Measurements from ENCODE around the gene PORCN.
"Not testable (repeated sequence)": the region's sequence is repeated elsewhere in the genome, so short reads cannot be mapped to it uniquely, and the experiment has no call there.

Gene PORCN

DNA sequence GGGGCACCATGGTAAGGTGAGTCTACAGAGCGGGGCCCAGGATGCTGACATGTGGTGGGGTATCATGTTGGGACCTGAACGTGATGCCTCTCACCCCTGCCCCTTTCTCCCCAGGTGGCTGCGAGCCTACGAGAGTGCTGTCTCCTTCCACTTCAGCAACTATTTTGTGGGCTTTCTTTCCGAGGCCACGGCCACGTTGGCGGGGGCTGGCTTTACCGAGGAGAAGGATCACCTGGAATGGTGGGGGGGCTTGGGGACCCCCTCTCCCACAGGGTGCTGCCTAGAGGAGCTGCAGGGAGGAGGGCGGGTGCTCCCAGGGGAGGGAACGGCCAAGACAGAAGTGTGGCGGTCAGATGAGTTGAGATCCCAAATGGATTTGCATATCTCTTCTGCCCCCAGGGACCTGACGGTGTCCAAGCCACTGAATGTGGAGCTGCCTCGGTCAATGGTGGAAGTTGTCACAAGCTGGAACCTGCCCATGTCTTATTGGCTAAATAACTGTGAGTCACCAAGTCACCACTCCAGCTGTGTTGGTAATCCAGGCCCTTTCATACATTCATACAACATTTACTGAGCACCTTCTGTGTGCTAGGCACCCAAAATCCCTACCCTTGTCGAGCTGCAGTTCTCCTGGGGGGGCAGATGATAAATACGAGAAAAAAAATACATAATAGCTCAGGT lies 5.5 kb downstream of the PORCN start:
- no peak overlapping the region for H3K4me3 Mint-ChIP-seq
- no peak for ATAC-seq
- H3K9me3 Mint-ChIP-seq, result no peaks in the 10 kb centered on the region
- peaks cover 17% of the 10 kb centered on the region for H3K36me3 Mint-ChIP-seq
- peaks cover 38% of the 10 kb centered on the region for H3K4me1 Mint-ChIP-seq
- no peak for DNase-seq (ENCODE audit: low spot score in 2 of 2)
- peak overlapping the region; percentile 40 for H3K27ac Mint-ChIP-seq

- H3K4me3 Mint-ChIP-seq, result no peak overlapping the region
- H3K36me3 Mint-ChIP-seq, result peaks cover 17% of the 10 kb centered on the region
- H3K9me3 Mint-ChIP-seq, result no peaks in the 10 kb centered on the region
- peak overlapping the region; percentile 40 for H3K27ac Mint-ChIP-seq
- no peak for DNase-seq (ENCODE audit: low spot score in 2 of 2)
- peaks cover 31% of the 10 kb centered on the region for H3K4me1 Mint-ChIP-seq
- ATAC-seq, result no peak
These were observed 6.2 kb downstream of the PORCN start for GRCh38 chrX:48514868-48515460.

DNA sequence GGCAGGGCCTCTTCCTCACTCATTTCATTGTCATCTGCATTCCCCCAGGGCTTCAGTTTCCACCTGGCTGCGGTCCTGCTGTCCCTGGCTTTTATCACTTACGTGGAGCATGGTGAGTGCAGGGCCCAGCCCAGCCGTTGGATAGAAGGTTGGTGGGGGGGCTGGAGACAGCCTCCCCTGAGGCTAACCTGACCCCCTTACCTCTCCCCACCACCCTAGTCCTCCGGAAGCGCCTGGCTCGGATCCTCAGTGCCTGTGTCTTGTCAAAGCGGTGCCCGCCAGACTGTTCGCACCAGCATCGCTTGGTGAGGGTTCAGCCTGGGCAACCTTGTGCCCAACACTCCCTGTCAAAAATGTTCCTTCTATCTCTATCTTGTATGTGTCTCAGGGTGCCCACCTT lies 7.0 kb downstream of the PORCN start:
- DNase-seq (ENCODE audit: low spot score in 2 of 2), result no peak
- H3K4me3 Mint-ChIP-seq, result no peak overlapping the region
- H3K27ac Mint-ChIP-seq, result no peak overlapping the region
- no peak for ATAC-seq
- H3K9me3 Mint-ChIP-seq, result no peaks in the 10 kb centered on the region
- peaks cover 16% of the 10 kb centered on the region for H3K36me3 Mint-ChIP-seq
- H3K4me1 Mint-ChIP-seq, result peaks cover 30% of the 10 kb centered on the region

DNA sequence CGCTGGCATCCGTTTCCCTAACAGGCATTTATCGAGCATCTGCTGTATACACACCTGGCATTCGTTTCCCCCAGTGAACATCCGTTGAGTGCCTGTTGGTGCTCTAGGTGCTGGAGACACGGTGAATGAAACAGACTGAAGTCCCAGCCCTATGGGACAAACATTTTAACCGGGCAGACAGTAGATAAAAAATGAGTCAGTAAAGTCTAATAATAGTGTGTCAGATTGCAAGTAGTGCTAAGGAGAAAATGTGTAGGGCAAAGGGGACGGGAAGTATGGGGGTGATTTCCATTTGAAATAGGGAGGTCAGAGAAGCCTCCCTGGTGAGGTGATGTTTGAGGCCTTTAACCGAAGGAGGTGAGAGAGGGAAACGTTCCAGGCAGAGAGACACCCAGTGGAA lies 7.5 kb downstream of the PORCN start:
- Mint-ChIP-seq H3K4me3 (no peak overlapping the region), H3K27ac (no peak overlapping the region), H3K9me3 (no peaks in the 10 kb centered on the region), H3K36me3 (peaks cover 17% of the 10 kb centered on the region), H3K4me1 (peaks cover 30% of the 10 kb centered on the region)
- no peak for DNase-seq (ENCODE audit: low spot score in 2 of 2)
- no peak for ATAC-seq

GRCh38 chrX:48516987-48517386 lies 8.2 kb downstream of the PORCN start:
- peaks cover 24% of the 10 kb centered on the region for H3K36me3 Mint-ChIP-seq
- H3K27ac Mint-ChIP-seq, result peak overlapping the region; percentile 69
- peaks cover 27% of the 10 kb centered on the region for H3K4me1 Mint-ChIP-seq
- H3K4me3 Mint-ChIP-seq, result no peak overlapping the region
- no peak for DNase-seq (ENCODE audit: low spot score in 2 of 2)
- no peaks in the 10 kb centered on the region for H3K9me3 Mint-ChIP-seq
- ATAC-seq, result no peak

- H3K27ac Mint-ChIP-seq; DNase-seq (ENCODE audit: low spot score in 2 of 2); H3K4me3 Mint-ChIP-seq; H3K9me3 Mint-ChIP-seq; ATAC-seq: not testable (repeated sequence)
- peaks cover 23% of the 10 kb centered on the region for H3K4me1 Mint-ChIP-seq
- H3K36me3 Mint-ChIP-seq, result peaks cover 47% of the 10 kb centered on the region
These were observed 10.7 kb downstream of the PORCN start for GRCh38 chrX:48519481-48519880.

GRCh38 chrX:48520455-48520854 lies 11.7 kb downstream of the PORCN start:
- DNase-seq (ENCODE audit: low spot score in 2 of 2) (peak in 1 of 2 donors; percentile 49), ATAC-seq (no peak)
- Mint-ChIP-seq H3K4me1 (peaks cover 18% of the 10 kb centered on the region), H3K36me3 (peaks cover 52% of the 10 kb centered on the region), H3K9me3 (no peaks in the 10 kb centered on the region), H3K4me3 (peak overlapping the region; percentile 81), H3K27ac (peak overlapping the region; percentile 95)

DNA sequence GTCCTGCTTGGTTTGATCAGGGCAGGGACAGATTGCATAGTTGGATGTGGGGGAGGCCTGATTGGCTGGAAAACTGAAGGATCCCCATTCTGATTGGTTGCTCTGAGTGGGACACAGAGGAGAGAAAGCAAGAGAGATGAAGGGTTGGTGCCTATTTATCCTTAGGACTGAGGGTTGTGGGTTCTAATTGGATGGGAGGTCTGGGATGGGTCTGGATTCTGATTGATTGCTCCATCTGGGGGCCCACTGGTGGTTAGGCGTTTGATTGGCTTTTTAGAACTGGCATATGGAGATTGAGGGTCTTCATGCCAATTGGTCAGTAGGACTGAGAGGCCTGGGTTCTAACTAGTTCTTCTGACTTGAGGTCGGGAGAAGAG lies 12.2 kb downstream of the PORCN start:
- H3K4me1 Mint-ChIP-seq, result peaks cover 18% of the 10 kb centered on the region
- H3K27ac Mint-ChIP-seq, result peak overlapping the region; percentile 95
- ATAC-seq (no peak), DNase-seq (ENCODE audit: low spot score in 2 of 2) (no peak)
- peak overlapping the region; percentile 81 for H3K4me3 Mint-ChIP-seq
- H3K36me3 Mint-ChIP-seq, result peaks cover 55% of the 10 kb centered on the region
- H3K9me3 Mint-ChIP-seq, result no peaks in the 10 kb centered on the region

- Mint-ChIP-seq H3K36me3 (peaks cover 57% of the 10 kb centered on the region), H3K4me1 (peaks cover 22% of the 10 kb centered on the region), H3K9me3 (no peaks in the 10 kb centered on the region), H3K4me3 (peak within 1 kb of the TSS; percentile 81), H3K27ac (peak within 1 kb of the TSS; percentile 95)
- peak; percentile 98 for ATAC-seq
- peak; percentile 76 to 95 for DNase-seq (ENCODE audit: low spot score in 2 of 2)
These were observed 12.8 kb downstream of the PORCN start, which contains the start of gene EBP for GRCh38 chrX:48521353-48522243. TSS of gene EBP (plus strand) at chrX:48521808. CDS start at chrX:48523772, 1,964 bp downstream.

GRCh38 chrX:48522291-48522690 lies 13.5 kb downstream of the PORCN start:
- peak overlapping the region; percentile 95 for H3K27ac Mint-ChIP-seq
- peaks cover 63% of the 10 kb centered on the region for H3K36me3 Mint-ChIP-seq
- no peak for DNase-seq (ENCODE audit: low spot score in 2 of 2)
- H3K4me1 Mint-ChIP-seq, result peaks cover 19% of the 10 kb centered on the region
- no peaks in the 10 kb centered on the region for H3K9me3 Mint-ChIP-seq
- peak overlapping the region; percentile 81 for H3K4me3 Mint-ChIP-seq
- ATAC-seq, result no peak

DNA sequence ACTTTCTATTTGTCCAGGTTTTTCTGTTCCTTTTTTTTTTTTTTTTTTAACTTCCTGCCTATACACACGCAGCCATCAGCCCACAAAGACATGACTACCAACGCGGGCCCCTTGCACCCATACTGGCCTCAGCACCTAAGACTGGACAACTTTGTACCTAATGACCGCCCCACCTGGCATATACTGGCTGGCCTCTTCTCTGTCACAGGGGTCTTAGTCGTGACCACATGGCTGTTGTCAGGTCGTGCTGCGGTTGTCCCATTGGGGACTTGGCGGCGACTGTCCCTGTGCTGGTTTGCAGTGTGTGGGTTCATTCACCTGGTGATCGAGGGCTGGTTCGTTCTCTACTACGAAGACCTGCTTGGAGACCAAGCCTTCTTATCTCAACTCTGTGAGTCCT lies 14.9 kb downstream of the PORCN start:
- DNase-seq (ENCODE audit: low spot score in 2 of 2) (no peak), ATAC-seq (no peak)
- Mint-ChIP-seq H3K9me3 (no peaks in the 10 kb centered on the region), H3K4me3 (peak overlapping the region; percentile 81), H3K27ac (peak overlapping the region; percentile 56), H3K4me1 (peaks cover 19% of the 10 kb centered on the region), H3K36me3 (peaks cover 77% of the 10 kb centered on the region)

GRCh38 chrX:48525853-48526252 lies 17.1 kb downstream of the PORCN start:
- H3K9me3 Mint-ChIP-seq; H3K4me3 Mint-ChIP-seq; H3K27ac Mint-ChIP-seq; DNase-seq (ENCODE audit: low spot score in 2 of 2); ATAC-seq: not testable (repeated sequence)
- Mint-ChIP-seq H3K4me1 (peaks cover 13% of the 10 kb centered on the region), H3K36me3 (peaks cover 88% of the 10 kb centered on the region)

- Mint-ChIP-seq H3K36me3 (peaks cover 58% of the 10 kb centered on the region), H3K9me3 (no peaks in the 10 kb centered on the region), H3K27ac (peak overlapping the region; percentile 50), H3K4me3 (no peak overlapping the region), H3K4me1 (peaks cover 36% of the 10 kb centered on the region)
- no peak for DNase-seq (ENCODE audit: low spot score in 2 of 2)
- no peak for ATAC-seq
These were observed 21.9 kb downstream of the PORCN start for GRCh38 chrX:48530736-48531135.

DNA sequence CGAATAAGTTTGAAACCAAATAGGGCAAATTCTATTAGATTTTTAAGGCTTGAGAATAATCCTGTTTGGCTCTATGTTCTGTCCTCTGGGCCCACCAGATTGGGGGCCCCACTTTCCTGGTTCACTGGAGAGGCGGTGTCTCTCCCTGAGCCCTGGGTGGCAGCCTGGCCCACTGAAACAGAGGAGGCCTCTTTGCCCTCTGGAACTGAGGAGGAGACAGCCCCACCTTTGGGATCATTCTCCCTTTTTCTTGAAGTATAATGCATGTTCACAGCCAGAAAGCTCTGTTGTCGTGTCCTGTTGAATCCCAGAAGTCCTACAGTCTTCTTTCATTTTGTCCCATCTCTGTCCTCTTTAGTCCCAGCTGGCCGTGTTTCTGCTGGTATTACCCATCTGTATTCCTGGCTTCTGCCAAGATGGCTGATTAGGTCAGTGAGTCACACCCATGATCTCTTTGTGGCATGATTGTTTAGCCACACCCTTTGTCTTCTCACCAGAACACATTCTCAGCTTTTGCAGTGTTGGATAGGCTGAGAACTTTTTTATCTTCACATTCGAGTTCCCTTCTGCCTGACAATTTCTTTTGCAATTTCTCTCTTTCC lies 22.7 kb downstream of the PORCN start:
- H3K36me3 Mint-ChIP-seq, result peaks cover 51% of the 10 kb centered on the region
- peaks cover 33% of the 10 kb centered on the region for H3K4me1 Mint-ChIP-seq
- no peaks in the 10 kb centered on the region for H3K9me3 Mint-ChIP-seq
- peak overlapping the region; percentile 31 for H3K4me3 Mint-ChIP-seq
- ATAC-seq, result peak; percentile 92
- peak overlapping the region; percentile 95 for H3K27ac Mint-ChIP-seq
- DNase-seq (ENCODE audit: low spot score in 2 of 2), result no peak

DNA sequence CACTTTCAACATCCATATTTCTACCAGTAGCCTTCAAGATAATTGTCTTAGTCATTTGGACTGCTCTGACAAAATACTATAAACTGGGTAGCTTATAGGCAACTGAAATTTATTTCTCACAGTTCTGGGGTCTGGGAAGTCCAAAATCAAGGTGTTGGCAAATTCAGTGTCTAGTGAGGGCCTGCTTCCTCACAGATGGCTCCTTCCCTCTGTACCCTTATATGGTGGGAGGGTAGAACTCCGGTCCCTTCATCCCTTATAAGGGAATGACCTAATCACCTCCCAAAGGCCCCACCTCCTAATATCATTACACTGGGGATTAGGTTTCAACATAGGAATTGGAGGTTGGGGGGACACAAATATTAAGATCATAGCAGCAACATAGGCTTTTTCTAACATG lies 23.4 kb downstream of the PORCN start:
- peaks cover 29% of the 10 kb centered on the region for H3K4me1 Mint-ChIP-seq
- DNase-seq (ENCODE audit: low spot score in 2 of 2), result no peak
- peaks cover 45% of the 10 kb centered on the region for H3K36me3 Mint-ChIP-seq
- ATAC-seq, result no peak
- no peak overlapping the region for H3K4me3 Mint-ChIP-seq
- H3K27ac Mint-ChIP-seq, result peak overlapping the region; percentile 95
- no peaks in the 10 kb centered on the region for H3K9me3 Mint-ChIP-seq
